Body of pancreas (tissue), 4 donors: Measurements from ENCODE around the gene RAMP1.

Experiments
- CTCF ChIP-seq, 7 experiments: fragments of 450-650 bp in 4 of 7; fragments of 200-600 bp in 3 of 7; sonication (generic) in 3 of 7; IDR thresholded peaks; one replicate each; pipeline ENCODE4 v1.5.1; 2016 to 2019; ENCODE audit warnings: antibody characterized with exemption in 7 of 7
- POLR2A ChIP-seq, 3 donors: fragments of 450-650 bp; IDR thresholded peaks; one replicate each; pipeline ENCODE4 v1.6.1; 2016; ENCODE audit warnings: antibody characterized with exemption in 3 of 3, mild to moderate bottlenecking in 2 of 3

GRCh38 chr2:237904831-237905599 is 45.6 kb downstream of the RAMP1 start:
- TF ChIP-seq POLR2A (IDR thresholded peaks at IDR 0.05), result no peak
- no peak for TF ChIP-seq CTCF (IDR thresholded peaks at IDR 0.05)
